ENCODE results near the gene DLG2.

DNA sequence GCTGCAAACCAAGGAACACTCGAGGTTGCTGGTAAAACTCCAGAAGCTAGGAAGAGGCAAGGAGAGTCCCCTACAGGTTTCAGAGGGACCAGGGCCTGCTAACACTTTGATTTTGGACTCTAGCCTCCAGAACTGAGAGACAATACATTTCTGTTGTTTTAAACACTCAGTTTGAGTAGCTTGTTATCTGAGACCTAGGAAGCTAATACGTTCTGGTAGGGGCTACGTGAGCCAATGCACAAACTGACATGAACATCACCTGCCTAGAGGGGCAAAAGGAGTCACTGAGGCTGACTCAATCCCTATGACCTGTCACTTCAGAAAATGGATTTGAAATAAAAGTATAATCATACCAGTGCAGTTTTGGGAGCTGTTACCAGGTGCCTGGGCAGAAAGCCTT is 1775.1 kb downstream of the DLG2 start:
- TF ChIP-seq POLR2AphosphoS5 (IDR thresholded peaks at IDR 0.05), result no peak
- TF ChIP-seq, protein P1, sequence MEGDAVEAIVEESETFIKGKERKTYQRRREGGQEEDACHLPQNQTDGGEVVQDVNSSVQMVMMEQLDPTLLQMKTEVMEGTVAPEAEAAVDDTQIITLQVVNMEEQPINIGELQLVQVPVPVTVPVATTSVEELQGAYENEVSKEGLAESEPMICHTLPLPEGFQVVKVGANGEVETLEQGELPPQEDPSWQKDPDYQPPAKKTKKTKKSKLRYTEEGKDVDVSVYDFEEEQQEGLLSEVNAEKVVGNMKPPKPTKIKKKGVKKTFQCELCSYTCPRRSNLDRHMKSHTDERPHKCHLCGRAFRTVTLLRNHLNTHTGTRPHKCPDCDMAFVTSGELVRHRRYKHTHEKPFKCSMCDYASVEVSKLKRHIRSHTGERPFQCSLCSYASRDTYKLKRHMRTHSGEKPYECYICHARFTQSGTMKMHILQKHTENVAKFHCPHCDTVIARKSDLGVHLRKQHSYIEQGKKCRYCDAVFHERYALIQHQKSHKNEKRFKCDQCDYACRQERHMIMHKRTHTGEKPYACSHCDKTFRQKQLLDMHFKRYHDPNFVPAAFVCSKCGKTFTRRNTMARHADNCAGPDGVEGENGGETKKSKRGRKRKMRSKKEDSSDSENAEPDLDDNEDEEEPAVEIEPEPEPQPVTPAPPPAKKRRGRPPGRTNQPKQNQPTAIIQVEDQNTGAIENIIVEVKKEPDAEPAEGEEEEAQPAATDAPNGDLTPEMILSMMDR (IDR thresholded peaks at IDR 0.05), result no peak
